Naive thymus-derived CD4-positive, alpha-beta T cell (primary cell): ENCODE results near the gene IGFBP4. TPM values are rescaled to one million over a fixed set of nuclear protein-coding genes. Genes with fewer than 3 reads are reported as not detected.

Experiments used
- ATAC-seq: fragments of 150-1000 bp; cut with Tn5 transposase; 2 replicates; pipeline ENCODE4 v1.10.0; 2021; ENCODE audit warnings: mild to moderate bottlenecking, moderate library complexity
- CTCF ChIA-PET: fragments of 350-600 bp; sonication (Branson Sonifier 250); formaldehyde crosslinking; loops from one replicate; lab custom pipeline; 2021; ENCODE audit warnings: antibody characterized with exemption; lab: Charles Lee
- POLR2A ChIA-PET: fragments of 350-600 bp; sonication (Branson Sonifier 250); formaldehyde crosslinking; loops from one replicate; lab custom pipeline; 2021; ENCODE audit warnings: antibody characterized with exemption, inconsistent platforms; lab: Charles Lee
- DNase-seq, 9 donors: peaks; one replicate each; pipeline versions ENCODE4 v3.0.0 to v3.0.0-alpha.2; 2020 to 2022; ENCODE audit warnings: mixed read lengths in 1 of 9
- H3K27ac ChIP-seq: one replicate; pipeline ENCODE4 v1.7.0; 2013; ENCODE audit warnings: mild to moderate bottlenecking, low read depth, low read length, moderate library complexity
- H3K27me3 ChIP-seq, 2 donors: one replicate each; pipeline ENCODE4 v1.7.0; 2013; ENCODE audit warnings: low read length in 2 of 2, mild to moderate bottlenecking in 2 of 2, moderate library complexity in 2 of 2; ENCODE audit not compliant: control insufficient read depth in 2 of 2, insufficient read depth in 2 of 2
- H3K36me3 ChIP-seq, 3 experiments: 1 replicate in 2 of 3; 2 replicates in 1 of 3; pipeline ENCODE4 v1.7.0; 2013; ENCODE audit warnings: low read length in 3 of 3, mild to moderate bottlenecking in 3 of 3, moderate library complexity in 1 of 3; ENCODE audit not compliant: insufficient read depth in 3 of 3, control insufficient read depth in 2 of 3
- H3K4me1 ChIP-seq, 2 donors: one replicate each; pipeline ENCODE4 v1.7.0; 2013; ENCODE audit warnings: low read length in 2 of 2, mild to moderate bottlenecking in 2 of 2, moderate library complexity in 1 of 2; ENCODE audit not compliant: control insufficient read depth in 2 of 2, insufficient read depth in 2 of 2
- H3K4me3 ChIP-seq: 2 replicates; pipeline ENCODE4 v1.7.0; 2013; ENCODE audit warnings: mild to moderate bottlenecking, low read length
- H3K9me3 ChIP-seq, 3 experiments: 1 replicate in 2 of 3; 2 replicates in 1 of 3; pipeline ENCODE4 v1.7.0; 2013; ENCODE audit warnings: low read length in 3 of 3; ENCODE audit not compliant: control insufficient read depth in 2 of 3
- H3K27ac Mint-ChIP-seq, 9 donors: one replicate each; pipeline ENCODE4 v1.8.0; 2020 to 2022; ENCODE audit warnings: mixed read lengths in 9 of 9, mild to moderate bottlenecking in 8 of 9, moderate library complexity in 5 of 9, inconsistent platforms in 2 of 9
- H3K27me3 Mint-ChIP-seq, 5 donors: one replicate each; pipeline ENCODE4 v1.8.0; 2021 to 2022; ENCODE audit warnings: mixed read lengths in 5 of 5, mild to moderate bottlenecking in 1 of 5
- H3K36me3 Mint-ChIP-seq, 5 donors: one replicate each; pipeline ENCODE4 v1.8.0; 2020 to 2022; ENCODE audit warnings: mixed read lengths in 5 of 5, mild to moderate bottlenecking in 3 of 5, inconsistent platforms in 1 of 5
- H3K4me1 Mint-ChIP-seq, 7 donors: one replicate each; pipeline ENCODE4 v1.8.0; 2020 to 2022; ENCODE audit warnings: mixed read lengths in 7 of 7, mild to moderate bottlenecking in 3 of 7, inconsistent platforms in 1 of 7
- H3K4me3 Mint-ChIP-seq, 10 donors: one replicate each; pipeline ENCODE4 v1.8.0; 2020 to 2022; ENCODE audit warnings: mild to moderate bottlenecking in 10 of 10, mixed read lengths in 10 of 10, moderate library complexity in 6 of 10, inconsistent platforms in 2 of 10
- H3K9me3 Mint-ChIP-seq, 11 donors: one replicate each; pipeline ENCODE4 v1.8.0; 2020 to 2022; ENCODE audit warnings: mixed read lengths in 11 of 11, mild to moderate bottlenecking in 4 of 11, inconsistent platforms in 1 of 11, moderate library complexity in 1 of 11
- intact Hi-C, 2 donors: fragments of 100-400 bp; cut with micrococcal nuclease; formaldehyde crosslinking; loops; one replicate each; pipeline ENCODE4 v1.15.1; 2023
- polyA plus RNA-seq, 2 donors: library from polyadenylated mRNA; unstranded; fragments of 300-500 nt; fragmentation: Illumina TruSeq; gene quantifications; one replicate each; pipeline ENCODE4 v1.2.3, GENCODE V29; 2021
- total RNA-seq, 6 experiments: library from RNA in 5 of 6; stranded (reverse) in 5 of 6; gene quantifications; 1 replicate in 5 of 6; 2 replicates in 1 of 6; pipeline ENCODE4 v1.2.3 and lab custom pipeline; 2021 to 2026

IGFBP4 gene
- total and polyA plus RNA-seq, 7 experiments from 2014 or later = 0.45 to 116 (median 1.8) TPM

- CTCF ChIA-PET = interaction anchor here (0.6 to 1.3 kb wide), 4 partner anchors 22 to 200 kb away, joined by 3 to 6 read pairs (median 4); no protein-coding TSS in a partner anchor
Observed at GRCh38 chr17:40498281-40499084, 55.2 kb downstream of the IGFBP4 start.

GRCh38 chr17:40499551-40500189 lies 56.4 kb downstream of the IGFBP4 start:
- Mint-ChIP-seq H3K4me1 (peaks cover 0 to 18% (median 3%) of the 10 kb centered on the region in 7 donors), H3K9me3 (no peaks in the 10 kb centered on the region), H3K4me3 (no peak overlapping the region), H3K27ac (no peak overlapping the region), H3K36me3 (peaks cover 0 to 5% (median 0%) of the 10 kb centered on the region in 5 donors), H3K27me3 (peaks cover 0 to 11% (median 0%) of the 10 kb centered on the region in 5 donors)
- DNase-seq (no peak), ATAC-seq (no peak)
- intact Hi-C loops = no loop called here
- POLR2A ChIA-PET = interaction anchor here (1.6 kb wide), 1 partner anchor 9 kb away, joined by 4 read pairs; no protein-coding TSS in a partner anchor
- H3K36me3 ChIP-seq = no peaks in the 10 kb centered on the region
- no peak overlapping the region for H3K4me3 ChIP-seq
- H3K27me3 ChIP-seq = no peaks in the 10 kb centered on the region
- no peak overlapping the region for H3K27ac ChIP-seq
- no peaks in the 10 kb centered on the region for H3K4me1 ChIP-seq
- CTCF ChIA-PET = no interaction called here
- H3K9me3 ChIP-seq = no peaks in the 10 kb centered on the region

More at GRCh38 chr17:40498281-40499084, 55.2 kb downstream of the IGFBP4 start:
- no peaks in the 10 kb centered on the region for H3K9me3 ChIP-seq
- no peak overlapping the region for H3K27ac ChIP-seq
- Mint-ChIP-seq H3K36me3 (peaks cover 0 to 5% (median 0%) of the 10 kb centered on the region in 5 donors), H3K4me1 (peaks cover 0 to 18% (median 3%) of the 10 kb centered on the region in 7 donors), H3K9me3 (no peaks in the 10 kb centered on the region), H3K27me3 (peaks cover 0 to 11% (median 0%) of the 10 kb centered on the region in 5 donors), H3K4me3 (no peak overlapping the region), H3K27ac (no peak overlapping the region)
- POLR2A ChIA-PET = interaction anchor here (0.6 to 4.0 kb wide), 3 partner anchors 17 to 1239 kb away, joined by 3 to 16 read pairs (median 4); no protein-coding TSS in a partner anchor
- no peaks in the 10 kb centered on the region for H3K27me3 ChIP-seq
- intact Hi-C loops = no loop called here
- no peak overlapping the region for H3K4me3 ChIP-seq
- H3K36me3 ChIP-seq = no peaks in the 10 kb centered on the region
- no peak for ATAC-seq
- H3K4me1 ChIP-seq = no peaks in the 10 kb centered on the region
- no peak for DNase-seq

GRCh38 chr17:40500190-40500589 lies 56.9 kb downstream of the IGFBP4 start:
- Histone ChIP-seq H3K9me3 (no peaks in the 10 kb centered on the region), H3K4me3 (no peak overlapping the region), H3K36me3 (no peaks in the 10 kb centered on the region), H3K27ac (no peak overlapping the region), H3K4me1 (no peaks in the 10 kb centered on the region), H3K27me3 (no peaks in the 10 kb centered on the region)
- Mint-ChIP-seq H3K4me1 (peaks cover 0 to 19% (median 3%) of the 10 kb centered on the region in 7 donors), H3K4me3 (no peak overlapping the region), H3K27ac (no peak overlapping the region), H3K36me3 (peaks cover 0 to 5% (median 0%) of the 10 kb centered on the region in 5 donors), H3K27me3 (peaks cover 0 to 11% (median 0%) of the 10 kb centered on the region in 5 donors), H3K9me3 (no peaks in the 10 kb centered on the region)
- DNase-seq (no peak), ATAC-seq (no peak)
- POLR2A ChIA-PET = interaction anchor here (1.6 kb wide), 1 partner anchor 9 kb away, joined by 4 read pairs; no protein-coding TSS in a partner anchor
- intact Hi-C loops = no loop called here
- CTCF ChIA-PET = no interaction called here

GRCh38 chr17:40500709-40501108 lies 57.5 kb downstream of the IGFBP4 start:
- Mint-ChIP-seq H3K9me3 (no peaks in the 10 kb centered on the region), H3K27ac (no peak overlapping the region), H3K4me1 (peaks cover 0 to 23% (median 6%) of the 10 kb centered on the region in 7 donors), H3K27me3 (peaks cover 0 to 11% (median 0%) of the 10 kb centered on the region in 5 donors), H3K36me3 (peaks cover 0 to 4% (median 0%) of the 10 kb centered on the region in 5 donors), H3K4me3 (no peak overlapping the region)
- intact Hi-C loops = no loop called here
- ATAC-seq (no peak), DNase-seq (no peak)
- Histone ChIP-seq H3K27ac (no peak overlapping the region), H3K27me3 (no peaks in the 10 kb centered on the region), H3K9me3 (no peaks in the 10 kb centered on the region), H3K4me3 (no peak overlapping the region), H3K36me3 (no peaks in the 10 kb centered on the region), H3K4me1 (no peaks in the 10 kb centered on the region)
- POLR2A ChIA-PET = interaction anchor here (1.6 kb wide), 1 partner anchor 10 kb away, joined by 4 read pairs; no protein-coding TSS in a partner anchor
- CTCF ChIA-PET = interaction anchor here (0.6 kb wide), 1 partner anchor 15 kb away, joined by 6 read pairs; no protein-coding TSS in a partner anchor

- H3K4me1 ChIP-seq = no peaks in the 10 kb centered on the region
- Mint-ChIP-seq H3K9me3 (no peaks in the 10 kb centered on the region), H3K4me3 (no peak within 1 kb of the TSS), H3K36me3 (peaks cover 0 to 4% (median 0%) of the 10 kb centered on the region in 5 donors), H3K27ac (peak within 1 kb of the TSS in 2 of 9 donors; percentile 36 to 63), H3K27me3 (peaks cover 0 to 11% (median 0%) of the 10 kb centered on the region in 5 donors), H3K4me1 (peaks cover 0 to 29% (median 8%) of the 10 kb centered on the region in 7 donors)
- POLR2A ChIA-PET = no interaction called here
- DNase-seq = no peak
- CTCF ChIA-PET = interaction anchor here (0.6 to 1.1 kb wide), 2 partner anchors 14 to 58 kb away, joined by 5 to 6 read pairs; partner anchors contain the start of gene IGFBP4
- H3K27me3 ChIP-seq = no peaks in the 10 kb centered on the region
- intact Hi-C loops = no loop called here
- ATAC-seq = no peak
- H3K9me3 ChIP-seq = no peaks in the 10 kb centered on the region
- no peak within 1 kb of the TSS for H3K4me3 ChIP-seq
- no peak within 1 kb of the TSS for H3K27ac ChIP-seq
- H3K36me3 ChIP-seq = no peaks in the 10 kb centered on the region
Observed at GRCh38 chr17:40501499-40501911, 58.3 kb downstream of the IGFBP4 start, which contains the start of gene TNS4. Gene TNS4 (minus strand): TSS chr17:40501623. CDS start chr17:40496425, 5,198 bp downstream.

- peaks cover 0 to 22% (median 8%) of the 10 kb centered on the region in 7 donors for H3K4me1 Mint-ChIP-seq
- ChIA-PET CTCF (interaction anchor here (1.1 to 1.3 kb wide), 2 partner anchors 29 to 59 kb away, joined by 4 to 5 read pairs; partner anchors contain the start of gene IGFBP4), POLR2A (no interaction called here)
- Histone ChIP-seq H3K9me3 (no peaks in the 10 kb centered on the region), H3K4me1 (no peaks in the 10 kb centered on the region), H3K4me3 (no peak overlapping the region), H3K27ac (no peak overlapping the region), H3K27me3 (no peaks in the 10 kb centered on the region), H3K36me3 (no peaks in the 10 kb centered on the region)
- peaks cover 0 to 11% (median 0%) of the 10 kb centered on the region in 5 donors for H3K27me3 Mint-ChIP-seq
- intact Hi-C loops = no loop called here
- no peaks in the 10 kb centered on the region for H3K9me3 Mint-ChIP-seq
- H3K4me3 Mint-ChIP-seq = no peak overlapping the region
- DNase-seq = no peak
- peaks cover 0 to 4% (median 0%) of the 10 kb centered on the region in 5 donors for H3K36me3 Mint-ChIP-seq
- no peak overlapping the region for H3K27ac Mint-ChIP-seq
- ATAC-seq = no peak
Observed at GRCh38 chr17:40502716-40503115, 59.5 kb downstream of the IGFBP4 start.
